Osteoblast (primary cell): ENCODE data around the gene ITM2C. TPM values are rescaled to one million over a fixed set of nuclear protein-coding genes. Genes with fewer than 3 reads are reported as not detected.
A peak's percentile ranks its signal among the peaks of the same experiment; 100 is the strongest.

Source experiments
- DNase-seq: peaks from one replicate; pipeline ENCODE4 v3.0.0; 2011; ENCODE audit warnings: low spot score, mixed read lengths; ENCODE audit not compliant: insufficient read length; ENCODE audit errors: missing footprints
- H2AFZ ChIP-seq: 2 replicates; pipeline ENCODE4 v1.6.0; 2011; ENCODE audit warnings: mild to moderate bottlenecking, low read length
- H3K27ac ChIP-seq: 2 replicates; pipeline ENCODE4 v1.5.1; 2011; ENCODE audit warnings: mild to moderate bottlenecking, low read depth, low read length, moderate library complexity
- H3K27me3 ChIP-seq: 2 replicates; pipeline ENCODE4 v1.6.0; 2012; ENCODE audit warnings: mild to moderate bottlenecking, control low read depth, inconsistent platforms, low read length, moderate library complexity; ENCODE audit not compliant: insufficient read depth
- H3K36me3 ChIP-seq: 2 replicates; pipeline ENCODE4 v1.5.1; 2011; ENCODE audit warnings: mild to moderate bottlenecking, low read length, control low read depth, moderate library complexity; ENCODE audit not compliant: insufficient read depth
- H3K4me1 ChIP-seq: 2 replicates; pipeline ENCODE4 v1.5.1; 2011; ENCODE audit warnings: mild to moderate bottlenecking, low read length, control low read depth, moderate library complexity; ENCODE audit not compliant: insufficient read depth
- H3K4me2 ChIP-seq: 2 replicates; pipeline ENCODE4 v1.6.0; 2011; ENCODE audit warnings: mild to moderate bottlenecking, low read length; ENCODE audit not compliant: insufficient read depth
- H3K4me3 ChIP-seq: fragments of 200-600 bp; sonication (generic); 3 replicates; pipeline ENCODE4 v1.5.1; 2012; ENCODE audit warnings: mild to moderate bottlenecking, low read length, inconsistent platforms; ENCODE audit not compliant: insufficient read depth
- H3K79me2 ChIP-seq: 2 replicates; pipeline ENCODE4 v1.6.0; 2012; ENCODE audit warnings: mild to moderate bottlenecking, low read length, control low read depth, inconsistent platforms; ENCODE audit not compliant: insufficient read depth
- H3K9me3 ChIP-seq: 2 replicates; pipeline ENCODE4 v1.5.1; 2011; ENCODE audit warnings: low read depth, low read length, control low read depth
- H4K20me1 ChIP-seq: 2 replicates; pipeline ENCODE4 v1.6.0; 2012; ENCODE audit warnings: mild to moderate bottlenecking, low read length, control low read depth; ENCODE audit not compliant: insufficient read depth
- total RNA-seq: library from RNA; depleted of rRNA; stranded (reverse); fragments of >200 nt; gene quantifications from 2 replicates; pipeline ENCODE4 v1.2.3, GENCODE V29; 2012
- TF ChIP-seq, protein P1 (sequence below): IDR thresholded peaks from 2 replicates; pipeline ENCODE4 v1.5.1; 2011; ENCODE audit warnings: mild to moderate bottlenecking, low read depth, low read length, moderate library complexity; ENCODE audit errors: extremely low read depth

ITM2C gene
- total RNA-seq, 1 donor = 63.7 TPM

DNA sequence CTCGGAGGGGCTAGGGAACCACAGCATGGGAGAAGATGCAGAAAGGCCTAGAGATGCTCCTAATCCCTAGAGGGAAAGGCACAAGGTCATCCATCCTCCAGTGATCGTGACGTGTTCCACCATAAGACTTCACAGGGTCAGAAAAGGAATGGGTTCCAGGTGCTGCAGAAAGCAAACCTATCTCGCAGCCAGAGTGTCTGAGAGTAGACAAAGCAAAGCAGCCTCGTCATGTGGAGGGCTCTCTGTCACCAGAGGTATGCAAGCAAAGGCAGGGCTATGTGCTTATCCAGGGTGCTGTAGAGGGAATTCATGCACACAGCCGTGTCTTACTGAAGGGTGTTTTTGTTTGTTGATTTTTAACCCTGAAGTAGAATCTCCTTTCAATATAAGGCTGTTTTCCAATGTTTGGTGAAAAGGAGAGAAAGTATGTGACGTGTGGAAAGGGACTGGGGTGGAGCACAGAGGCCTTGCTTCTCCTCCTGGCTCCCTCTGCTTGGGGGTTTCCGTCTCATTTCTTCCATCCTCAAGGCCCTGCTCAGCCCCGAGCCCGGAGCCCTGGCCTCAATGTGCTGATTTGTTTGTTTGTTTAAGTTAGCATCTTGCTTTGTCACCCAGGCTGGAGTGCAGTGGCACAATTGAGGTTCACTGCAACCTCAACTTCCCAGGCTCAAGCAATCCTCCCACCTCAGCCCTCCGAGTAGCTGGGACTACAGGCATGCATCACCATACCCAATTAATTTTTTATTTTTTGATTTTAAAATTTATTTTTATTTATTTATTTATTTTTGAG lies 57.3 kb downstream of the ITM2C start:
- no peak for DNase-seq
- H2AFZ ChIP-seq = no peak overlapping the region
- TF ChIP-seq, protein P1, sequence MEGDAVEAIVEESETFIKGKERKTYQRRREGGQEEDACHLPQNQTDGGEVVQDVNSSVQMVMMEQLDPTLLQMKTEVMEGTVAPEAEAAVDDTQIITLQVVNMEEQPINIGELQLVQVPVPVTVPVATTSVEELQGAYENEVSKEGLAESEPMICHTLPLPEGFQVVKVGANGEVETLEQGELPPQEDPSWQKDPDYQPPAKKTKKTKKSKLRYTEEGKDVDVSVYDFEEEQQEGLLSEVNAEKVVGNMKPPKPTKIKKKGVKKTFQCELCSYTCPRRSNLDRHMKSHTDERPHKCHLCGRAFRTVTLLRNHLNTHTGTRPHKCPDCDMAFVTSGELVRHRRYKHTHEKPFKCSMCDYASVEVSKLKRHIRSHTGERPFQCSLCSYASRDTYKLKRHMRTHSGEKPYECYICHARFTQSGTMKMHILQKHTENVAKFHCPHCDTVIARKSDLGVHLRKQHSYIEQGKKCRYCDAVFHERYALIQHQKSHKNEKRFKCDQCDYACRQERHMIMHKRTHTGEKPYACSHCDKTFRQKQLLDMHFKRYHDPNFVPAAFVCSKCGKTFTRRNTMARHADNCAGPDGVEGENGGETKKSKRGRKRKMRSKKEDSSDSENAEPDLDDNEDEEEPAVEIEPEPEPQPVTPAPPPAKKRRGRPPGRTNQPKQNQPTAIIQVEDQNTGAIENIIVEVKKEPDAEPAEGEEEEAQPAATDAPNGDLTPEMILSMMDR = no peak
- H3K79me2 ChIP-seq = no peaks in the 10 kb centered on the region
- H3K4me1 ChIP-seq = no peaks in the 10 kb centered on the region
- no peak overlapping the region for H3K27ac ChIP-seq
- no peaks in the 10 kb centered on the region for H4K20me1 ChIP-seq
- H3K4me2 ChIP-seq = no peak overlapping the region
- H3K4me3 ChIP-seq = no peak overlapping the region
- no peaks in the 10 kb centered on the region for H3K9me3 ChIP-seq
- peaks cover 55% of the 10 kb centered on the region for H3K27me3 ChIP-seq
- H3K36me3 ChIP-seq = no peaks in the 10 kb centered on the region

- TF ChIP-seq, protein P1 = no peak
- Histone ChIP-seq H3K4me3 (no peak overlapping the region), H2AFZ (no peak overlapping the region), H4K20me1 (no peaks in the 10 kb centered on the region), H3K79me2 (no peaks in the 10 kb centered on the region), H3K4me1 (no peaks in the 10 kb centered on the region), H3K4me2 (no peak overlapping the region), H3K9me3 (no peaks in the 10 kb centered on the region), H3K27ac (no peak overlapping the region), H3K36me3 (no peaks in the 10 kb centered on the region), H3K27me3 (peaks cover 44% of the 10 kb centered on the region)
- peak; percentile 64 for DNase-seq
Observed at GRCh38 chr2:230922951-230923717, 58.4 kb downstream of the ITM2C start.

GRCh38 chr2:230924092-230924469 lies 59.3 kb downstream of the ITM2C start:
- H3K4me3 ChIP-seq = no peak overlapping the region
- H3K27me3 ChIP-seq = peaks cover 35% of the 10 kb centered on the region
- H2AFZ ChIP-seq = no peak overlapping the region
- no peak overlapping the region for H3K4me2 ChIP-seq
- H3K79me2 ChIP-seq = no peaks in the 10 kb centered on the region
- TF ChIP-seq, protein P1 = no peak
- peak; percentile 29 for DNase-seq
- H3K4me1 ChIP-seq = no peaks in the 10 kb centered on the region
- no peaks in the 10 kb centered on the region for H4K20me1 ChIP-seq
- H3K9me3 ChIP-seq = no peaks in the 10 kb centered on the region
- H3K27ac ChIP-seq = no peak overlapping the region
- H3K36me3 ChIP-seq = no peaks in the 10 kb centered on the region
